ENCODE measurements around the gene DNAJB6.

The DNAJB6 gene

GRCh38 chr7:157413881-157414701 lies 77.3 kb downstream of the DNAJB6 start:
- H3K36me3 Mint-ChIP-seq, result peaks cover 56% of the 10 kb centered on the region

DNA sequence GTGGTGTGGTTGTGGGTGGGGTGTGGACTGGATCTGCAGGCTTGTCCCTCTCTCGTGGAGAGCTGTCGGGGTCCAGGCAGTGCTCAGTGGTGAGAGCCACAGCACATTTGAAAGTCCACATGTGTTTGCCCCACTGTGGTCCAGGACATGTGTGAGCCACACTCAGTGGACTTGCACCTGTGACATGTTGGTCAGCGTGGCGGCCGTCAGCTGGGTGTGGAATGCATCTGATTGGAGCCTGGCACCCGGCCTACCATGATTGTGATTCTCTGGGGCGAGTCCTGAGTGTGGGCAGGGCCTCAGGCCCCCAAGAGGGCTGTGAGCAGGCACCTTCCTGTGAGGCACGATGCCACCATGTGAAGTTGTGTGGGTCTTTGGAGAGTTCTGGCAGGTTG lies 77.9 kb downstream of the DNAJB6 start:
- no peak for ATAC-seq
- H3K4me1 Mint-ChIP-seq, result peaks cover 6% of the 10 kb centered on the region
- H3K4me3 Mint-ChIP-seq, result no peak overlapping the region
- H3K27ac Mint-ChIP-seq, result no peak overlapping the region
- H3K36me3 Mint-ChIP-seq, result peaks cover 51% of the 10 kb centered on the region
- no peaks in the 10 kb centered on the region for H3K9me3 Mint-ChIP-seq
- no peaks in the 10 kb centered on the region for H3K27me3 Mint-ChIP-seq

More at GRCh38 chr7:157413881-157414701, 77.3 kb downstream of the DNAJB6 start:
- H3K27ac Mint-ChIP-seq, result no peak overlapping the region
- H3K9me3 Mint-ChIP-seq, result no peaks in the 10 kb centered on the region
- no peak for ATAC-seq
- H3K27me3 Mint-ChIP-seq, result no peaks in the 10 kb centered on the region
- no peak overlapping the region for H3K4me3 Mint-ChIP-seq
- H3K4me1 Mint-ChIP-seq, result peaks cover 6% of the 10 kb centered on the region

DNA sequence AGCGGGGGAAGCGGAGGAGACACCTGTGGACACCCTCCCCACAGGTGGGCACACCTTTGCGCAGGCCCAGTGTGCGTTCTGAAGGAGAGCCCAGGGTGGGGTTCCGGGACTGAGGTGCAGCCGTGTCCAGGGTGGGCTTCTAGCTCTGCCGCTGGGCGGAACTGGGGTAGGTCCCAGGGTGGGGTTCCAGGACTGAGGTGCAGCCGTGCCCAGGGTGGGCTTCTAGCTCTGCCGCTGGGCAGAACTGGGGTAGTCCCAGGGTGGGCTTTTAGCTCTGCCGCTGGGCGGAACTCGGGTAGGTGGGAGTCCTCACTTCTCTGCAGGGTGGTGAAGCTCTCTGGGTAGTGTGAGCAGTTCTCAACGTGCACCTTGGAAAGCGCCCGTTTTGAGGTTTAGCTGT lies 78.7 kb downstream of the DNAJB6 start:
- Mint-ChIP-seq H3K9me3 (no peaks in the 10 kb centered on the region), H3K4me1 (peaks cover 6% of the 10 kb centered on the region), H3K27me3 (no peaks in the 10 kb centered on the region), H3K27ac (no peak overlapping the region), H3K4me3 (no peak overlapping the region), H3K36me3 (peaks cover 47% of the 10 kb centered on the region)
- ATAC-seq, result no peak

DNA sequence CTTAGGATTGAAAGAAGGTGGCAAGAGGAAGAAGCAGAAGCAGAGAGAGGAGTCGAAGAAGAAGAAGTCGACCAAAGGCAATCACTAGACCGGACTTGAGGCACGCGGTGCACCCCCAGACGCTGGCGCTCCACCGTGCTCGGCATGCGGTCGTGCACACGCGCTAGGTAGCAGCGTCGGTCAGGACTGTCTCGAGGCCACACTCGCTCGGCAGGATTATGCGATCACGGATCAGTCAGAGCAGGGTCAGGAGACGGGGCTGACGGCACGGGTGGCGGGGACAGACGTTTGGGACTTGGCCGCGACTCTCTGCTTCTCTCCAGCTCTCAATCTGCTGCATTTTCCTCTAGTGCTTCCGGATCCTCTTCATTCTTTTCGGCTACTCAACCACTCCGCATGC lies 79.2 kb downstream of the DNAJB6 start:
- no peak for ATAC-seq
- Mint-ChIP-seq H3K27me3 (no peaks in the 10 kb centered on the region), H3K27ac (no peak overlapping the region), H3K9me3 (no peaks in the 10 kb centered on the region), H3K4me3 (no peak overlapping the region), H3K36me3 (peaks cover 43% of the 10 kb centered on the region), H3K4me1 (peaks cover 6% of the 10 kb centered on the region)

DNA sequence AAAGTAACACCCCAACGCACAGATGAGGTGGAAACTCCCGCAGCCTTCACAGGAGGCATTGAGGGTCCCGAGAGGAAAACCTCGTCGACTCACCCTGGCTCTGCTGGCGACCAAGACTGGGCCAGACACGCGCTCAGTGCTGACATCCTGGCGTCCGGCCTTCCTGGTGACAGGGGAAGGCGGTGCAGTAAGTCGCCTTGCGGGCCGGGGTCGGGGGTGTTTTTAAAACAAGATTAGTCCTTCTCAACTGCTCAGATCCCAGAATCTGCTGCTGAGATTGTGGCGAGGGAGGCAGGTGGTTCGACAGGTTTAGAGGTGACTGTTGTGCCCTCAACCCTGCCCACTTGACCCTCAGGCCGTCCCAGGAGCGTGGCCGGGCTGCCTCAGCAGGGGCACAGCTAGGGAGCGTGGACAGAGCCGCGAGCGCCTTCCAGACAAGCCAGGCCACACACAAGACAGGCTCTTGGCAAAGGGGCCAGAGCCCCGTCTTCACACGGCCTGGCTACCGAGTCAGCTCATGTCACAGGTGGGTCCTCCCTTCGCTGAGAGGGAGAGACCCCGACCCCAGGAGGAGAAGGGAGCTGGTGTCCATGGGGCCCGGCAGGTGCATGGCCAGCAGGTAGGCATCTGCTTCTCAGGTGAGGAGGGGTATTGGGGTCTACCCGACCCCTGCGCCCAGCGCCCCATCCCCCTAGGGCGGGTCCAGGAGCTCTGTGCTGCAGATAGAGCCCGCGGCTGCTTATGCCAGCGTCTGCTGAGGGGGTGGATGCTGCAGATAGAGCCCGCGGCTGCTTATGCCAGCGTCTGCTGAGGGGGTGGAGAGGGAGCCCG lies 81.6 kb downstream of the DNAJB6 start:
- H3K4me3 Mint-ChIP-seq, result no peak overlapping the region
- no peaks in the 10 kb centered on the region for H3K27me3 Mint-ChIP-seq
- no peaks in the 10 kb centered on the region for H3K9me3 Mint-ChIP-seq
- no peaks in the 10 kb centered on the region for H3K4me1 Mint-ChIP-seq
- H3K36me3 Mint-ChIP-seq, result peaks cover 41% of the 10 kb centered on the region
- H3K27ac Mint-ChIP-seq, result no peak overlapping the region
- ATAC-seq, result peak; percentile 28

DNA sequence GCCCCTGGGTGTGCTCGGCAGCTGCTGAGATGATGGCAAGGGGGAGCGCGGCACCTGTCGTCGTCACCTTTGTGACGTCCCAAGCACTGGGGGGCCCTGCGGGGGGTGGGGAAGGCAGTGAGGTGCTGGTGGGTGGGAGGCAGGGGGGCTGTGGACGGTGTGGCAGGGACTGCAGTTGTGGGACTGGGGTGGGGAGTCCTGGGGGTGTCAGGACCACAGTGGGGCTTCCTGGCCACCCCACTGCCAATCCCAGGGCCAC lies 82.2 kb downstream of the DNAJB6 start:
- ATAC-seq, result peak; percentile 20
- Mint-ChIP-seq H3K4me1 (no peaks in the 10 kb centered on the region), H3K4me3 (no peak overlapping the region), H3K36me3 (peaks cover 41% of the 10 kb centered on the region), H3K27me3 (no peaks in the 10 kb centered on the region), H3K27ac (no peak overlapping the region), H3K9me3 (no peaks in the 10 kb centered on the region)

GRCh38 chr7:157422279-157422678 lies 85.5 kb downstream of the DNAJB6 start:
- no peak for ATAC-seq
- Mint-ChIP-seq H3K27me3 (no peaks in the 10 kb centered on the region), H3K9me3 (no peaks in the 10 kb centered on the region), H3K36me3 (peaks cover 9% of the 10 kb centered on the region), H3K27ac (no peak overlapping the region), H3K4me3 (no peak overlapping the region), H3K4me1 (no peaks in the 10 kb centered on the region)

DNA sequence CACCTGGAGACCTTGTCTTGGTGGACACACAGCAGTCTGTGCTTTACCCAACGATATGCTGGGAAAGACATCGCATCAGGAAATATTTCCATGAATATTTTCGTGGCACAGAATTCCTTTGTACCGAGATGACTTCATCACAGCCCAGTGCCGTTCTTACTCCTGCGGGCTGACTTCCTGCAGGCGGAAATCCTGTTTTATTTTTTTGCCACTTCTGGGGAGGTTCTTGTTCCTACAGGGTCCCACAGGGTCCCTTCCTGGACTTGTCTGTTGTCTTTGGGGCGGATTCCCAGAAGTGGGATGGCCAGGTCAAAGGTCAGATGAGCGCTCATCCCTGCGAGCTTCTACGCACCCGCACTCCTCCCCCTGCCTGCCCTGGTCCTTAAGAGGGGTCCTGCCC lies 86.5 kb downstream of the DNAJB6 start:
- no peak for ATAC-seq
- Mint-ChIP-seq H3K36me3 (peaks cover 5% of the 10 kb centered on the region), H3K27ac (no peak overlapping the region), H3K9me3 (no peaks in the 10 kb centered on the region), H3K4me3 (no peak overlapping the region), H3K4me1 (no peaks in the 10 kb centered on the region), H3K27me3 (no peaks in the 10 kb centered on the region)

DNA sequence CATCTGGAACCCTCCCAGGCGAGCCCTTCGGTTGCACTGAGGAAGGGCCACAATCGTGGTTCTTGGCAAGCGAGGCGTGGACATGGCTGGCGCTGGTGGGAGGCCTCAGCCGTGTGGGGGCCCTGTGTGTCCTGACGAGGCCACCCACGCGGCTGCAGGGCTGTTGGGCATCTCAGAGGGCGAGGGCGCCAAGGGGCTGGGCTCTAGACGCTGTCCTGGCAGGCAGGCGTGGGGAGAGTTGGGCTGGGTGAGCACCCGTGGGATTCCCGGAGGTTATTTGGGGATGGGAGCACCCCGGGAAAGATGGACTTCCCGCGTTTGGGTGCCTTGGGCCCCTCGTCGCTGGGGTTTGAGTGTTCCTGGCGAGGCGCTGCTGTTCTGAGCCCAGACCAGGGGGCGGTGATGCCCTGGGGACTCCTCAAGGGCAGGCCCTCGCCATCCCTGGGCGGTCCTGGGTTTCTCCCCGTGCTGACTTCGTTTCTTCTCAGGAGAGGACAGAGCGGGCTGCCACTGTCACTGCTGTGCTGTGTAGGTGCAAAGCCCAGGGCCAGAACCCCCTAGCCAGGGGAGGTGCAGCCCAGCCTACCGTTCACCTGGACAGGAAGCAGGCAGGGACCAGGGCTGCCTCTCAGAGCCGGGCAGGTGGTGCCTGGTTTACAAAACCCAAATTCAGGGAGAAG lies 87.2 kb downstream of the DNAJB6 start:
- no peaks in the 10 kb centered on the region for H3K4me1 Mint-ChIP-seq
- H3K36me3 Mint-ChIP-seq, result peaks cover 5% of the 10 kb centered on the region
- no peak overlapping the region for H3K4me3 Mint-ChIP-seq
- no peak overlapping the region for H3K27ac Mint-ChIP-seq
- H3K9me3 Mint-ChIP-seq, result no peaks in the 10 kb centered on the region
- no peaks in the 10 kb centered on the region for H3K27me3 Mint-ChIP-seq
- no peak for ATAC-seq

- H3K36me3 Mint-ChIP-seq, result peaks cover 5% of the 10 kb centered on the region
- H3K4me1 Mint-ChIP-seq, result no peaks in the 10 kb centered on the region
- H3K27ac Mint-ChIP-seq, result no peak overlapping the region
- H3K4me3 Mint-ChIP-seq, result no peak overlapping the region
- peaks cover 8% of the 10 kb centered on the region for H3K27me3 Mint-ChIP-seq
- H3K9me3 Mint-ChIP-seq, result no peaks in the 10 kb centered on the region
- ATAC-seq, result no peak
These were observed 88.4 kb downstream of the DNAJB6 start for GRCh38 chr7:157425137-157425731.

- H3K4me1 Mint-ChIP-seq, result no peaks in the 10 kb centered on the region
These were observed 89.0 kb downstream of the DNAJB6 start for GRCh38 chr7:157425761-157426160.

DNA sequence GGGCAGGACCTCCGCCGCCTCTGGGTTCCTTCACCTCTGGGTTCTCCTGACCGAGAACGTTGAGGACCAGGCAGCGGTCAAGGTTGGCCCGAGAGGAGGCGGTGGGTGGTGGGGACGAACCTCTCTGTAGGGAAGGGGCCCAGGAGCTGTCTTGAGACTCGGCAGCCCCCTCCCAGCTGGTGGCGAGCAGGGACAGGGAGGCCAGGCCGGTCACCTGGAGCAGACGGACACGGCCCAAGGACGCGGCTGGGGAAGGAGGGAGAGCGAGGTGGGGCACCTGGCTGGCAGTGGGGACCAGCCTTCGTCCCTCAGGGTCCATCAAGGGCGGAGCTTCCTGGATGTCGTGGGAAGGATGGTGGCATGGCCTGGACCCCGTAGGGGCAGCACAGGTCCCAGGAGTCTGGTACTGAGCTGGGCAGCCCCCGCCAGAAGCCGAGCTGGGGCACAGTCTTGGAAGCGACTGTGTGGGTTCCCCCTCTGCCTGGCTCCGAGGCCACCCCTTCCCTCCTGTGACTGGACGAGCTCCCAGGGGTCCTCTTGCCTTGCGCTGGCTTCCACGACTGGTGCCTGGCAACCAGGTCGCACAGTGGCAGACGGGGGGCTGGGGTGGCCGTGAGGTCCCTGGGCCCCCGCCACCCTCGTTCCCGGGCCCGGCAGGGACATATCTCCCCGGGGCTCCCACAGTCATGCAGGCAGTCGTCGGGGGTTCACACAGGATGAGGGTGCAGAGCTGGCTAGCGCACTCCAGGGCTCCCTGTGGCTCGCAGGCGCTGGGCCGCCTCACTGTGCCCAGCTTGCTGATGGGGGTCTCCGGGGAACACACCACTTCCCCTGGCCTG lies 89.9 kb downstream of the DNAJB6 start:
- H3K4me3 Mint-ChIP-seq, result no peak overlapping the region
- H3K27ac Mint-ChIP-seq, result no peak overlapping the region
- no peaks in the 10 kb centered on the region for H3K4me1 Mint-ChIP-seq
- peaks cover 5% of the 10 kb centered on the region for H3K36me3 Mint-ChIP-seq
- no peak for ATAC-seq
- peaks cover 3% of the 10 kb centered on the region for H3K9me3 Mint-ChIP-seq
- peaks cover 21% of the 10 kb centered on the region for H3K27me3 Mint-ChIP-seq

More at GRCh38 chr7:157425761-157426160, 89.0 kb downstream of the DNAJB6 start:
- Mint-ChIP-seq H3K27me3 (peaks cover 13% of the 10 kb centered on the region), H3K27ac (no peak overlapping the region), H3K4me3 (no peak overlapping the region), H3K9me3 (peaks cover 3% of the 10 kb centered on the region), H3K36me3 (peaks cover 5% of the 10 kb centered on the region)
- no peak for ATAC-seq

- peak; percentile 3 for ATAC-seq
These were observed 91.2 kb downstream of the DNAJB6 start for GRCh38 chr7:157427811-157428553.

DNA sequence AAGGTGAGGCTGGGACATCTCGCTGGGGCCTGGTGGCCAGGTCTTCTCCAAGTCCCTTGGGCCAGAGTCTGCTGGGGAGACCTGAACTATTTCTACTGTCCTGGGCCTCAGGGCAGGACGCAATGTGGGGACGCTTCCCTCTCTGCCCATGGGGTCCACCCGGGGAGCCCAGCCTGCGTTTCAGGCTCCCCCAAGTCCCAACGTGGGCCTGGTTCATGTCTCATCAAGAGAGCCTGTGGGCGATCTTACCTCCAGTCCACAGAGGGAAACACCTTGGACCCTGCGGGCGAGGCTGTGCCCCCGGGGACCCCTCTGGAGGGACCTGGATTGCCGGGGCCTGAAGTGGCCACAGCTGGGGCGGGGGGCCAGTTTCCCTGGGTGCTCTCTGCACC lies 91.7 kb downstream of the DNAJB6 start:
- Mint-ChIP-seq H3K36me3 (no peaks in the 10 kb centered on the region), H3K27me3 (peaks cover 31% of the 10 kb centered on the region), H3K27ac (no peak overlapping the region), H3K4me3 (no peak overlapping the region), H3K9me3 (peaks cover 5% of the 10 kb centered on the region), H3K4me1 (peaks cover 15% of the 10 kb centered on the region)
- no peak for ATAC-seq

More at GRCh38 chr7:157427811-157428553, 91.2 kb downstream of the DNAJB6 start:
- Mint-ChIP-seq H3K27me3 (peaks cover 31% of the 10 kb centered on the region), H3K4me1 (peaks cover 10% of the 10 kb centered on the region), H3K27ac (no peak overlapping the region), H3K4me3 (no peak overlapping the region), H3K9me3 (peaks cover 3% of the 10 kb centered on the region), H3K36me3 (no peaks in the 10 kb centered on the region)
